A673 (cell line): ENCODE data around the gene SAYSD1.

ENCODE experiments used
- CTCF ChIP-seq: fragments of 300-800, 200-600 bp; sonication (generic); conservative IDR thresholded peaks from 2 replicates; pipeline ENCODE4 v1.5.1; 2017; ENCODE audit warnings: low read depth, mild to moderate bottlenecking, antibody characterized with exemption, low read length, moderate library complexity, mixed read lengths
- EZH2 ChIP-seq: fragments of 200-600 bp; sonication (generic); IDR thresholded peaks from 2 replicates; pipeline ENCODE4 v1.6.1; 2017; ENCODE audit warnings: borderline replicate concordance, low read depth, mild to moderate bottlenecking, mixed read lengths, antibody characterized with exemption, low read length; ENCODE audit not compliant: poor library complexity, severe bottlenecking

GRCh38 chr6:39077882-39078594 lies 36.9 kb downstream of the SAYSD1 start:
- TF ChIP-seq EZH2 (no peak), CTCF (no peak)
